ENCODE measurements around the gene SLC16A3. TPM values are rescaled to one million over a fixed set of nuclear protein-coding genes. Genes with fewer than 3 reads are reported as not detected.

SLC16A3 gene
- total and polyA plus RNA-seq, 9 of the 15 experiments (the other 6 are each of a cell fraction or from before 2014, with no cell fraction given) = 0.11 to 5.4 (median 1.2) TPM; not detected in 2

GRCh38 chr17:82205720-82206508 lies 22.9 kb upstream of the SLC16A3 start:
- ChIA-PET CTCF (ENCODE audit: low intra/inter-chr PET ratio) (interaction anchor here (0.7 to 1.7 kb wide), 4 partner anchors 14 to 218 kb away, joined by 3 to 4 read pairs (median 4); no protein-coding TSS in a partner anchor), POLR2A (interaction anchor here (0.6 to 1.1 kb wide), 7 partner anchors 10 to 590 kb away, joined by 3 to 8 read pairs (median 4); partner anchors contain the start of gene RAC3)
- peaks cover 41 to 43% of the 10 kb centered on the region in 2 experiments for H3K4me1 ChIP-seq (replicated peaks in 1 of 2; ENCODE audit: control insufficient read depth in 2 of 2, insufficient read depth in 2 of 2, low read length in 2 of 2)
- no peaks in the 10 kb centered on the region for H3K27me3 ChIP-seq (ENCODE audit: control insufficient read depth in 2 of 2, insufficient read depth in 2 of 2, low read length in 2 of 2)
- no peaks in the 10 kb centered on the region; the same call in 1 of the 2 replicates for H3K9me3 ChIP-seq (replicated peaks; ENCODE audit: control insufficient read depth, insufficient read depth, low read depth, low read length)
- ATAC-seq (peak; percentile 90), FAIRE-seq (peak; percentile 88), DNase-seq (ENCODE audit: extremely low read depth in 1 of 4, low spot score in 3 of 4) (peak; percentile 78 to 94 (median 82))
- in situ Hi-C loops (cut with MboI) = no loop called here
- H3K9me1 ChIP-seq (ENCODE audit: control insufficient read depth, insufficient read depth, low read length) = peaks cover 8% of the 10 kb centered on the region
- H3K4me3 ChIP-seq = no peak overlapping the region
- peaks cover 11% of the 10 kb centered on the region; the same call in 1 of the 3 replicates for H3K79me2 ChIP-seq (ENCODE audit: control insufficient read depth, insufficient read depth, low read length)
- BruUV-seq (replicated peaks) = no TSS peak
- peak overlapping the region; percentile 88 for H2AFZ ChIP-seq (ENCODE audit: low read depth, low read length)
- peak overlapping the region; percentile 79 for H3K27ac ChIP-seq (ENCODE audit: extremely low read depth, low read depth, low read length)
- H3K4me2 ChIP-seq (ENCODE audit: insufficient read depth, low read length) = peak overlapping the region; percentile 74
- peak overlapping the region; percentile 52 to 53 for H3K9ac ChIP-seq (ENCODE audit: insufficient read depth in 1 of 2, low read depth in 2 of 2, low read length in 2 of 2)
- intact Hi-C loops (cut with micrococcal nuclease) = no loop called here
- WGBS (ENCODE audit: insufficient coverage, low coverage, missing lambda C conversion rate) = 11% methylated on average over 21 of the region's 21 CpGs
- H4K20me1 ChIP-seq (replicated peaks; ENCODE audit: control insufficient read depth, insufficient read depth, low read length) = no peaks in the 10 kb centered on the region
- H3K36me3 ChIP-seq (ENCODE audit: control insufficient read depth, insufficient read depth, low read length) = peaks cover 16% of the 10 kb centered on the region; the same call in 2 of the 3 replicates
- 0 out of 2 replicates have a peak, but pooled peaks have one; percentile 25 for TF ChIP-seq GTF2E2 (tag; IDR thresholded peaks at IDR 0.05)
- TF ChIP-seq ZFX (CRISPR knock-in tag; IDR thresholded peaks at IDR 0.05) = peak; percentile 92
- TF ChIP-seq MAFG (tag; conservative IDR thresholded peaks at IDR 0.05) = peak; percentile 67
- TF ChIP-seq, protein P1, sequence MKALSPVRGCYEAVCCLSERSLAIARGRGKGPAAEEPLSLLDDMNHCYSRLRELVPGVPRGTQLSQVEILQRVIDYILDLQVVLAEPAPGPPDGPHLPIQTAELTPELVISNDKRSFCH (CRISPR knock-in tag; IDR thresholded peaks at IDR 0.05) = no peak
- TF ChIP-seq, protein P1 (tag; IDR thresholded peaks at IDR 0.05) = 0 out of 2 replicates have a peak, but pooled peaks have one; percentile 54
- TF ChIP-seq CEBPB (tag; IDR thresholded peaks at IDR 0.05) = peak; percentile 80
- TF ChIP-seq NBN (IDR thresholded peaks at IDR 0.05; ENCODE audit: low read depth) = peak; percentile 54; the same call in 1 of the 2 replicates
- peak; percentile 38; the same call in 1 of the 2 replicates for TF ChIP-seq ZNF263 (CRISPR knock-in tag; IDR thresholded peaks at IDR 0.05; ENCODE audit: borderline replicate concordance)
- peak; percentile 74 for TF ChIP-seq ZNF316 (IDR thresholded peaks at IDR 0.05)
- peak; percentile 78 for TF ChIP-seq C11orf30 (IDR thresholded peaks at IDR 0.05; ENCODE audit: low read depth)
- peak; percentile 80 for TF ChIP-seq RB1 (IDR thresholded peaks at IDR 0.05; ENCODE audit: low read depth)
- peak; percentile 70; the same call in 1 of the 2 replicates for TF ChIP-seq ELF4 (CRISPR knock-in tag; IDR thresholded peaks at IDR 0.05)
- TF ChIP-seq CEBPG (CRISPR knock-in tag; IDR thresholded peaks at IDR 0.05) = peak; percentile 48; the same call in 1 of the 2 replicates
- no peak for TF ChIP-seq CEBPG (tag; conservative IDR thresholded peaks at IDR 0.05 in 1 of 2, IDR thresholded peaks at IDR 0.05 in 1 of 2)
- TF ChIP-seq CHD2 (IDR thresholded peaks at IDR 0.05; ENCODE audit: low read depth, low read length) = no peak
- peak; percentile 59; the same call in 1 of the 2 replicates for TF ChIP-seq POLR2H (tag; IDR thresholded peaks at IDR 0.05; ENCODE audit: low read depth)
- TF ChIP-seq SMAD3 (CRISPR knock-in tag; conservative IDR thresholded peaks at IDR 0.05) = 0 out of 2 replicates have a peak, but pooled peaks have one; percentile 46
- peak; percentile 86; the same call in 1 of the 2 replicates for TF ChIP-seq ZBTB9 (CRISPR knock-in tag; IDR thresholded peaks at IDR 0.05)
- TF ChIP-seq POLR2G (IDR thresholded peaks at IDR 0.05; ENCODE audit: low read depth, low read length) = peak; percentile 78
